ENCODE measurements around the gene UBE2V1. TPM values are rescaled to one million over a fixed set of nuclear protein-coding genes. Genes with fewer than 3 reads are reported as not detected.

The UBE2V1 gene
- total RNA-seq, 3 donors from 2014 or later, result 126 to 144 (median 139) TPM

DNA sequence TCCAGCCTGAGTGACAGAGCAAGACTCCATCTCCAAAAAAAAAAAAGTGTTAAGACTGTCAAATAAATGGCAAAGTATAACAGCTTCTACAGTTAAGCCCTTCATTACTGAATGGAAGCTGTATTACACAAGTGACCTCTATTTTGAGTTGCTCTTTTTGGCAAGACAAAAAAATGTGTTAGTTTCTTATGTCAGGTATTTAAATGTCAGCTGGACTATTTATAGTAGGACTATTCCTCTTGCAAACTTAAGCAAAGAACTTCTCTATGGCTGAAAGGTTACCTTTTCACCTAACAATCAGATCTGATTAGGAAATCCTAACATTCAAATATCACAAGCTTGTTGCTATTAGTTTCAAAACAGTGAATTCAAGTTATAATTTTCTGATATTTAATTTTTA is 12.4 kb downstream of the UBE2V1 start:
- no peak for ATAC-seq
- no peak for DNase-seq
- H3K4me1 Mint-ChIP-seq (ENCODE audit: low read depth), result peaks cover 50% of the 10 kb centered on the region
- no peaks in the 10 kb centered on the region for H3K9me3 Mint-ChIP-seq
- H3K27me3 Mint-ChIP-seq (ENCODE audit: low read depth), result no peaks in the 10 kb centered on the region
- no peak overlapping the region for H3K4me3 Mint-ChIP-seq
- H3K36me3 Mint-ChIP-seq (ENCODE audit: insufficient read depth), result peaks cover 15% of the 10 kb centered on the region

DNA sequence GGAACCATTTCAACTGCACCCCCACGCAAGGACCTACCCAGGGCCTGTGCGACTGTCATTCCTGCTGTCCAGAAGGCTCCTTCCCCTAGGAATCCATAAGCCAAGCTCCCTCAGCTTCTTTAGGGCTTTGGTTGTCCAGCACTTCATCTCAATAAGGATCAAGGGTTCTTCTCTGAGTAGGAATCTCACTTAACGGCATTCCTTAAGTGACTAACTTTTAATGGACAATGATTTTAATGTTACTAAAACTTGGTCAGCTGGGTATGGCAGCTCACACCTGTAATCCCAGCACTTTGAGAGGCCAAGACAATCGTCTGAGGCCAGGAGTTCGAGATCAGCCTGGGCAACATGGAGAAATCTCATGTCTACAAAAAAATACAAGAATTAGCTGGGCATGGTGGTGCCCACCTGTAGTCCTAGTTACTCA is 13.4 kb downstream of the UBE2V1 start:
- Mint-ChIP-seq H3K36me3 (ENCODE audit: insufficient read depth) (peaks cover 21% of the 10 kb centered on the region), H3K9me3 (no peaks in the 10 kb centered on the region), H3K4me1 (ENCODE audit: low read depth) (peaks cover 48% of the 10 kb centered on the region), H3K4me3 (no peak overlapping the region), H3K27me3 (ENCODE audit: low read depth) (no peaks in the 10 kb centered on the region)
- DNase-seq (no peak), ATAC-seq (no peak)

DNA sequence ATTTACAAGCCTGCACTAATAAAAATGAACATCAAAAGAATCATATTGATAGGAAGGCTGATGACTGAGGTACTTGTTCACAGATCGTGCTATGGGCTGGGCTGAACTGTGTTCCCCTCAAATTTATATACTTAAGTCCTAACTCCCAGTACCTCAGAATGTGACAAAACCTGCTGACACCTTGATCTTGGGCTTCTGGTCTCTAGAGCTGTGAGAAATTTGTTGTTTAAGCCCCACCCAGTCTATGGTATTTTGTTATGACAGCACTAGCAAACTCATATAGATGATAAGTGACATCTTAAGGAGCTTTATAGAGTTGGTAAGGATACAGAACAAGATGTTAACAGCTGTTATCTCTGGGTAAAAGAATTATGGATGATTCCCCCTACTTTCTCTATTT is 13.8 kb downstream of the UBE2V1 start:
- H3K9me3 Mint-ChIP-seq, result no peaks in the 10 kb centered on the region
- no peaks in the 10 kb centered on the region for H3K27me3 Mint-ChIP-seq (ENCODE audit: low read depth)
- no peak overlapping the region for H3K4me3 Mint-ChIP-seq
- DNase-seq (no peak), ATAC-seq (no peak)
- peaks cover 24% of the 10 kb centered on the region for H3K36me3 Mint-ChIP-seq (ENCODE audit: insufficient read depth)
- peaks cover 48% of the 10 kb centered on the region for H3K4me1 Mint-ChIP-seq (ENCODE audit: low read depth)

DNA sequence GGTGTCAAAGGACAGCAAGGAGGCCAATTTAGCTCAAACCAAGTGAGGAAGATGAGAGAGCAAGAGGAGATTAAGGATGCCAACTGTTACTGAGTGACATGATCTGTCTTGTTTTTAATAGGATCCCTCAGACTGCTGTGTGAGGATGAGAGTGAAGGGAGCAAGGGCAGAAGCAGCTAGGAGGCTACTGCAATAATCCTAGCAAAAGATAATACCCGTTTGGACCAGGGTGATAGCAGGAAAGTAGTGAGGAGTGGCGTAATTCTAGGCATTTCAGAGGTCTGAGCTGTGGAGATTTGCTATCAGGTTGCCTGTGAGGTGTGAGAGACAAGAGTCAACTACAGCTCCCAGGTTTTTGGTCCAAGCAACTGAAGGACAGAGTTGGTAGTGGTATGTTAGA is 14.7 kb downstream of the UBE2V1 start:
- peaks cover 41% of the 10 kb centered on the region for H3K4me1 Mint-ChIP-seq (ENCODE audit: low read depth)
- ATAC-seq, result no peak
- H3K4me3 Mint-ChIP-seq, result no peak overlapping the region
- peaks cover 22% of the 10 kb centered on the region for H3K36me3 Mint-ChIP-seq (ENCODE audit: insufficient read depth)
- H3K27me3 Mint-ChIP-seq (ENCODE audit: low read depth), result no peaks in the 10 kb centered on the region
- no peak for DNase-seq
- H3K9me3 Mint-ChIP-seq, result no peaks in the 10 kb centered on the region

DNA sequence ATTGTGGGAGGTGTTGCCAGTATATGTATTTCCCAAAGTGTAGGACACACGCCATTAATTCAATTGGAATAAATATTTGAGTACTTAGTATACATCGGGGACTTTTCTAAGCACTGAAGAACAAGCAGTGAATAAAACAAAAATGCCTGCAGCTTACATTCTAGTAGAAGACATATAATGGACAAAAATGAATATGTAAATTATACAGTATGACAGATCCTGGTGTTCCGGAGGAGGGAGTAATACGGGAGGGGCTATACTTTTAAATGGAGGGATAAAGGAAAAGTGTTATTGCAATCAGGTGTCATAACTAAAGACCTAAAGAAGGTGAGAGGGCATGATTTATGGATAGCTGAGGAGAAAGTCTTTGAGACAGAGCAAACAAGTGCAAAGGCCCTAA is 15.1 kb downstream of the UBE2V1 start:
- Mint-ChIP-seq H3K27me3 (ENCODE audit: low read depth) (no peaks in the 10 kb centered on the region), H3K4me3 (no peak overlapping the region), H3K4me1 (ENCODE audit: low read depth) (peaks cover 37% of the 10 kb centered on the region), H3K9me3 (no peaks in the 10 kb centered on the region), H3K36me3 (ENCODE audit: insufficient read depth) (peaks cover 22% of the 10 kb centered on the region)
- DNase-seq, result no peak
- ATAC-seq, result no peak

DNA sequence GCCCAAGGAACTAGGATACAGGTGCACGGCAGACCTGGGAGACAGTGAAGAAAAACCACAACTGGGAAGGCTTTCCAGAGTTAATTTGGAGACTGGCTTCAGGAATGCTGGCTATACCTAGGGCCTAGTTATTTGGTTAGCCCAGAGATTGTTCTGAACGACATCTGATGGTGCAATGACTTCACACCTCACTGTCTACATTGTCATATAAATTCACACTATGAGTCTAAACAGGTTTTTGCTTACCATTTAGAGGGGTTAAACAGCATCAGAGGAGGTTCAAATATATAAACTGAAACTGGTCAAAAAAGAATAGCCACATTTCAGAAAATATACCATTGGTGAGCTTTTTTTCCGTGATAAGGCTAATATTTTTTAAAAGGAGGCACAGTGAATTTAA is 16.7 kb downstream of the UBE2V1 start:
- peaks cover 22% of the 10 kb centered on the region for H3K36me3 Mint-ChIP-seq (ENCODE audit: insufficient read depth)
- ATAC-seq (no peak), DNase-seq (no peak)
- H3K9me3 Mint-ChIP-seq, result no peaks in the 10 kb centered on the region
- H3K4me1 Mint-ChIP-seq (ENCODE audit: low read depth), result peaks cover 25% of the 10 kb centered on the region
- no peaks in the 10 kb centered on the region for H3K27me3 Mint-ChIP-seq (ENCODE audit: low read depth)
- H3K4me3 Mint-ChIP-seq, result no peak overlapping the region

DNA sequence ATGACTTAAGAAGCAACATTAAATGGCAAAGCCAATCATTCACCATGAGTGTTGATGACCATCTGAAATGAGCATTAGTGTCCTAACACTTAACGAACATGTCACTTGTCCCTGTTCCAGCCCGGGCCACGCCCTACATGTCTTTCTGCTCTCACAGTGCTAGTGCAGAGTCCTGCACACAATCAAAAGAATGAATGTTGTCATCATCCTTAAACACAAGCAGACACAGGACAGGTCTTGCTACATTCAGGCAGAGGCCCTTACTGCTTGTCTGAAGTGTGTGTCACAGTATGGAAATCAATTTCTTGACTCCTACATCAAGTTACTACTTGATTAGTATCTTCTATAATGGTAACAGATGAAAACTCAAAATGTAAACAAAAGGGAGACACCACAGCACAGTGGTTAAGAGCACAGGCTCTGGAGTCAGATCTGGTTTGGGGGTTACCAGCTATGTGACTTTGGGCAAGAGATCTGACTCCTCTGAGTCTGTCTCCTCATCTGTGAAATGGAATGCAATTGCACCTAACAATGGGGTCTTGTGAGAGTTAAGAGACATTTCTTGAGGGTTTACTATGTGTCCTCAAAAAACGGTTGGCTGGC is 17.4 kb downstream of the UBE2V1 start:
- Mint-ChIP-seq H3K4me1 (ENCODE audit: low read depth) (peaks cover 25% of the 10 kb centered on the region), H3K27me3 (ENCODE audit: low read depth) (no peaks in the 10 kb centered on the region), H3K4me3 (no peak overlapping the region), H3K36me3 (ENCODE audit: insufficient read depth) (peaks cover 22% of the 10 kb centered on the region), H3K9me3 (no peaks in the 10 kb centered on the region)
- DNase-seq (no peak), ATAC-seq (no peak)

DNA sequence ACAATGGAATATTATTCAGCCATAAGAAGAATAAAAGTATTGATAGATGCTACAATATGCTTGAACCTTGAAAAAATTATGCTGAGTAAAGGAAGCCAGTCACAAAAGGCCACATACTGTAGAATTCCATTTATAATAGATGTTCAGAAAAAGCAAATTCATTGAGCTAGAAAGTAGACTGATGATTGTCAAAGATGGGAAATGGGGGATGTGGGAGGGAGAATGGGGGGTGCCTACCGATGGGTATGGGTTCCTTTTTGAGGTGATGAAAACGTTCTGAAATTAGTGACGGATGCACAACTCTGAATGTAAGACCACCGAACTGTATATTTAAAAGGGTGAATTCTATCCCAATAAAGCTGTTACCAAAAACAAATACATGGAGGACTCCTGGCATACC is 18.4 kb downstream of the UBE2V1 start:
- no peaks in the 10 kb centered on the region for H3K9me3 Mint-ChIP-seq
- DNase-seq (no peak), ATAC-seq (no peak)
- H3K36me3 Mint-ChIP-seq (ENCODE audit: insufficient read depth), result peaks cover 27% of the 10 kb centered on the region
- peaks cover 35% of the 10 kb centered on the region for H3K4me1 Mint-ChIP-seq (ENCODE audit: low read depth)
- no peak overlapping the region for H3K4me3 Mint-ChIP-seq
- H3K27me3 Mint-ChIP-seq (ENCODE audit: low read depth), result no peaks in the 10 kb centered on the region

DNA sequence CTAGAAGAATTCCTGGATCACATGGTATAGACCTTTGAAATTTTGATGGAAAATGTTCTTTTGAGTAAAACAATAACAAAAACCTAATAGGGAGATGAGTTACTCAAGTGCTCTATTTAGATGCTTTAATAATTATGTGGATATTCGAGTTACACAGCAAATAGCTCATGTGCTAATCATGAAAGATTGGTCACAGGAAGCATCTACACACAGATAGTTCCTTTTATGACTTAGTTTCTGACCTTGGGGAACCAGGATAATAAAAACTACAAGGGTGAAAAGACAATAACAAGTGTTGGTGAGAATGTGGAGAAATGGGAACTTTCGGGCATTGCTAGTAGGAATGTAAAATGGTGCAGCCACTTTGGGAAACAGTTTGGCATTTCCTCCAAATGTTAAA is 19.7 kb downstream of the UBE2V1 start:
- DNase-seq (no peak), ATAC-seq (no peak)
- no peak overlapping the region for H3K4me3 Mint-ChIP-seq
- peaks cover 29% of the 10 kb centered on the region for H3K4me1 Mint-ChIP-seq (ENCODE audit: low read depth)
- no peaks in the 10 kb centered on the region for H3K9me3 Mint-ChIP-seq
- H3K36me3 Mint-ChIP-seq (ENCODE audit: insufficient read depth), result peaks cover 27% of the 10 kb centered on the region
- no peaks in the 10 kb centered on the region for H3K27me3 Mint-ChIP-seq (ENCODE audit: low read depth)

DNA sequence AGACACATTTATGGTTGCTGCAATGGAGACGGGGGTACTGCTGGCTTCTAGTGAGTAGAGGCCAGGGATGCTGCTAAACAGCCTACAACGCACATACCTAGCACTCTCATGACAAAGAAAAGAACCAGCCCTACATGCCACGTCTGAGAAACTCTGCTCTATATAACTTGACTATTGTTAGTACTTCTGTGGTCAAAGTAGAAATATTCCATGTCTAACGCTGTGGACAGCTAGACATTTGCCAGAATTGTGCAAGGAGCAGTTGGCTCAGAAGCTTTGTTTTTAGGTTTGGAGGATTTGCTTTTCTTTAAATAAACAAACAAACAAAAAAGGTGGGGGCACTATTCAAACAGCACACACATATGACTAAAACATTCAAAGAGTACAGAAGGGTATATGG is 20.5 kb downstream of the UBE2V1 start:
- Mint-ChIP-seq H3K36me3 (ENCODE audit: insufficient read depth) (peaks cover 27% of the 10 kb centered on the region), H3K4me3 (no peak overlapping the region), H3K27me3 (ENCODE audit: low read depth) (no peaks in the 10 kb centered on the region), H3K4me1 (ENCODE audit: low read depth) (peaks cover 21% of the 10 kb centered on the region), H3K9me3 (no peaks in the 10 kb centered on the region)
- ATAC-seq (no peak), DNase-seq (no peak)

DNA sequence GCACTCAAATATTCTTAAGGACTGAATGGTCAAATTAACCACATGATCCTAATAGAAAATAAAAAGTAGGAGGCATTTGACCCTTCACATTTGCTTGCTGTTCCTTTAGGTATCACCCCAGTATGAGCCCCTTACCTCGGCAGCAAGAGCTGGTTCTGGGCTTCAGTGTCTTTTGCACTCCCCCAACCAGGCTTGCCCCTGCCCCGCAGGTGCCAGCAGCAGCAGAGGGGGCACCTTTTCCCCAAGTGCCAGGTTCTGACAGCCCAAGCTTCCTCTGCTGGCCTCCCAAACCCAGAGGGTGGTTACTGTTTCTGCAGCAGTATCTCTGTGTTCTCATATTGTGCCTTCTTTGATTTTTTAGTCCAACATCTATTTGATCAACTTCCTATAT is 23.2 kb downstream of the UBE2V1 start:
- ATAC-seq (no peak), DNase-seq (no peak)
- H3K27me3 Mint-ChIP-seq (ENCODE audit: low read depth), result no peaks in the 10 kb centered on the region
- H3K36me3 Mint-ChIP-seq (ENCODE audit: insufficient read depth), result peaks cover 18% of the 10 kb centered on the region
- peaks cover 31% of the 10 kb centered on the region for H3K4me1 Mint-ChIP-seq (ENCODE audit: low read depth)
- no peak overlapping the region for H3K4me3 Mint-ChIP-seq
- no peaks in the 10 kb centered on the region for H3K9me3 Mint-ChIP-seq

DNA sequence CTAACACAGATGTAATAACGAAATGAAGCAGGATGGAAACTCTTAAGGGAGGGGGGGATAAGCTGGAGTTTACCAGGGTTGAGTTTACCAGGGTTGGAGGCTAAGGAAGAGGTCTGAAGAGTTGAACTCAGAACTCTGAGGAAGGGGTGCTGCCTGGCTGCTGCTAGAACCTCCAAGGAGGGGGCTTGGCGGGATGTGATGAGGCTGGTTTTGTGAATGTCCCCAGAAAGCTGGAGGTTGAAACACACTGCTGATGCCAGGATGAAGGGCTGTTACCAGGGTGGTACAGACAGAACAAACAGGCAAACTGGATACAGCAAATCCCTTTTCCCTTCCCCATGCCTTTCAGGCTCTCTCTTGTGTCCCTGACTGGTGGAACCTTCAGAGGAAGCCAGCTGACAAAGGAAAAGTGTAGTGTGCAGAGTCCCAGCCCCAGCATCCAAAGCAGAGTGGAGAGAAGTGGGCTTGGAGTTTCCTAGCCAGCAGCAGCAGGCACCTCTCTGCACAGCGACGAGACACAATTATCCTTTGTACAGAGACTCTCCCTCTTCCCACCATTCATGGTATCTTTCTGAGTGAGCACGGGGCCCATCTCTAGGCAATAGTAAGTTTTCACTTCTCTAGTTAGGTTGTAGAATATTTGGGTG is 23.7 kb downstream of the UBE2V1 start:
- DNase-seq (no peak), ATAC-seq (no peak)
- no peaks in the 10 kb centered on the region for H3K9me3 Mint-ChIP-seq
- H3K27me3 Mint-ChIP-seq (ENCODE audit: low read depth), result no peaks in the 10 kb centered on the region
- H3K4me3 Mint-ChIP-seq, result no peak overlapping the region
- peaks cover 14% of the 10 kb centered on the region for H3K36me3 Mint-ChIP-seq (ENCODE audit: insufficient read depth)
- peaks cover 31% of the 10 kb centered on the region for H3K4me1 Mint-ChIP-seq (ENCODE audit: low read depth)

DNA sequence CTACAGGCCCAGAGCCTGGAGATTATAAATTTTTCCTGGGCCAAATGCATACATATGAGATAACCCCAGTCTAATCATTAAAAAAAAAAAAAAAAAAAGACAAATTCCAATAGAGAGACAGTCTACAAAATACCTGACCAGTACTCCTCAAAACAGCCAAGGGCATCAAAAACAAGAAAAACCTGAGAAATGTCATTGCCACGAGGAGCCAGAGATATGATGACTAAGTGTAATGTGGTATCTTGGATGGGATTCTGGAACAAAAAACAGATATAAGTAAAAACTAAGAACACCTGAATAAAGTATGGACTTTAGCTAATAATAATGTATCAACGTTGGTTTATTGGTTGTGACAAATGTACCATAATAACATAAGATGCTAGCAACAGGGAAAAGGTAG is 24.9 kb downstream of the UBE2V1 start:
- peaks cover 17% of the 10 kb centered on the region for H3K36me3 Mint-ChIP-seq (ENCODE audit: insufficient read depth)
- DNase-seq (no peak), ATAC-seq (no peak)
- H3K9me3 Mint-ChIP-seq, result no peaks in the 10 kb centered on the region
- H3K27me3 Mint-ChIP-seq (ENCODE audit: low read depth), result no peaks in the 10 kb centered on the region
- H3K4me1 Mint-ChIP-seq (ENCODE audit: low read depth), result peaks cover 31% of the 10 kb centered on the region
- no peak overlapping the region for H3K4me3 Mint-ChIP-seq

DNA sequence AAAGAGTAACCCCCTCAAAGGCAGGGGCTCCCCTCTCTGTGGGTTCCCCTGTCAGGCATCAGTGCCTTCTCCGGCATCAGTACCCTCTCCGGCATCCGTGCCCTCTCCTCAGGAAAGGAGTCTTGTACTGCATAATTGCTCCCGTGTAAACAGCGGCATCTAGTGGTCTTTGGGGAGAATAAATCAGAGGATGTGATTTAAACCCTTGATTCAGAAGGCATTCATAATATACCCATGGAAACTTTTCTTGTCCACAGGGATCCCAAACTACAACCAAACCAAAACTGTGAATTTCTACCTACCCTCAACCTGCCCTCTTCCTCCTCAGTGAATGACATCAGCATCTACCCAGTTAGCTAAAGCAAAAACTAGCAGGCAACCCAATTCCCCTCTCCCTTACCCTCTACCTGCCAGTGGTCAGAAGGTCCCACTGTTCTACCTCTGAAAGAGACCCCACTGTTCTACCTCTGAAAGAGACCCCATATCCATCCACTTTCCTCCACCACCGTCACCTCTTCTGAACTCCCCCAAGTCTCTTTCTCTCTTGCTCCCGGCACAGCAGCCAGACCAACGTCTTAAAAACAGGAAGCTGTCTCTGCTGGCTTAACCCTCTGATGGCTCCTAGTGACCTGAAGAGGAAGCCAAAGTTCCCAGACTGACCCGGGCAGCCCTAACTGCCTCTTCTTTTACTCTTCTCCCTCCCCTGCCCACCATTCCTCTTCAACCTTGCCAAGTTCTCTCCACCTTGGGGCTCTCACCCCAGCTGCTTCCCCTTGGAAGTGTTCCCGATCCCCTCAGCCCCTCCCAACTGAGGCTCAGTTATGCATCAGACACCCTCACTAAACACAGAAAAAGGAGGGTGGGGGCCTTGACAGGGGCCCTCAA is 27.2 kb downstream of the UBE2V1 start:
- peaks cover 21% of the 10 kb centered on the region for H3K36me3 Mint-ChIP-seq (ENCODE audit: insufficient read depth)
- H3K4me1 Mint-ChIP-seq (ENCODE audit: low read depth), result peaks cover 30% of the 10 kb centered on the region
- no peaks in the 10 kb centered on the region for H3K9me3 Mint-ChIP-seq
- ATAC-seq (peak; percentile 82 to 85), DNase-seq (peak; percentile 15)
- H3K27me3 Mint-ChIP-seq (ENCODE audit: low read depth), result no peaks in the 10 kb centered on the region
- peak overlapping the region; percentile 72 for H3K4me3 Mint-ChIP-seq

DNA sequence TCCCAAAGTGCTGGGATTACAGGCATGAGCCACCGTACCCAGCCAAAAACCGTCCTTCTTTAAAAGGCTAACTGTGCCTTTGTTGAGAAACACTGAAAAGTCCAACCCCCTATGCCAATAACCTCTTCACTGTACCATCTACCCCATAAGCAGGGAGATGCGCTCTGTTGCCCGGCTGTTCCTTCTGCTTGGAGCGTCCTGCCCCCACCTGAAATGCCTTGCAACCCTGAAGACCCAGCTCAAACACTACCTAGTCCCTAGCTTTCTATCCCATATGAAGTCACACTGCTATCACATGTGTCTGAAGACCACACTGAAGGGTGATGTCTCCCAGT is 27.8 kb downstream of the UBE2V1 start:
- Mint-ChIP-seq H3K4me3 (peak overlapping the region; percentile 5), H3K27me3 (ENCODE audit: low read depth) (no peaks in the 10 kb centered on the region), H3K4me1 (ENCODE audit: low read depth) (peaks cover 25% of the 10 kb centered on the region), H3K9me3 (no peaks in the 10 kb centered on the region), H3K36me3 (ENCODE audit: insufficient read depth) (peaks cover 18% of the 10 kb centered on the region)
- DNase-seq (no peak), ATAC-seq (peak in 1 of 2 donors; percentile 4)

Measured in activated T-cell treated with anti-CD3 and anti-CD28 coated beads, Interleukin-2, amount 50 U/mL, for 4 hours (primary cell).